CMK (cell line): ENCODE measurements around the gene SCAF4.
"Not testable (repeated sequence)": the region's sequence is repeated elsewhere in the genome, so short reads cannot be mapped to it uniquely, and the experiment has no call there.

Experiments used
- DNase-seq: peaks from one replicate; pipeline ENCODE4 v3.0.0-alpha.2; 2010; ENCODE audit warnings: low read depth

The SCAF4 gene

GRCh38 chr21:31731857-31732596, at the start of gene SCAF4:
Gene SCAF4 (minus strand): TSS chr21:31732118. CDS start chr21:31731692, 426 bp downstream.
- DNase-seq, result peak; percentile 83

- no peak for DNase-seq
Observed at GRCh38 chr21:31780944-31781343, 49.0 kb upstream of the SCAF4 start.

- DNase-seq, result no peak
Observed at GRCh38 chr21:31778546-31778945, 46.6 kb upstream of the SCAF4 start.

- no peak for DNase-seq
Observed at GRCh38 chr21:31777857-31778256, 45.9 kb upstream of the SCAF4 start.

- no peak for DNase-seq
Observed at GRCh38 chr21:31774031-31774430, 42.1 kb upstream of the SCAF4 start.

GRCh38 chr21:31772674-31773555, 41.0 kb upstream of the SCAF4 start:
- DNase-seq, result no peak

- no peak for DNase-seq
Observed at GRCh38 chr21:31771685-31772084, 39.8 kb upstream of the SCAF4 start.

- DNase-seq, result no peak
Observed at GRCh38 chr21:31768710-31769109, 36.8 kb upstream of the SCAF4 start.

- DNase-seq, result peak; percentile 45
Observed at GRCh38 chr21:31766899-31767298, 35.0 kb upstream of the SCAF4 start.

GRCh38 chr21:31765850-31766249, 33.9 kb upstream of the SCAF4 start:
- not testable (repeated sequence) for DNase-seq

GRCh38 chr21:31760931-31761330, 29.0 kb upstream of the SCAF4 start:
- no peak for DNase-seq

GRCh38 chr21:31756787-31757186, 24.9 kb upstream of the SCAF4 start:
- no peak for DNase-seq

GRCh38 chr21:31755027-31755426, 23.1 kb upstream of the SCAF4 start:
- DNase-seq, result no peak

GRCh38 chr21:31754708-31754960, 22.7 kb upstream of the SCAF4 start:
- DNase-seq, result no peak

GRCh38 chr21:31753949-31754707, 22.2 kb upstream of the SCAF4 start:
- DNase-seq, result no peak

GRCh38 chr21:31752967-31753366, 21.0 kb upstream of the SCAF4 start:
- no peak for DNase-seq

- no peak for DNase-seq
Observed at GRCh38 chr21:31752352-31752751, 20.4 kb upstream of the SCAF4 start.

- no peak for DNase-seq
Observed at GRCh38 chr21:31750843-31751242, 18.9 kb upstream of the SCAF4 start.

- DNase-seq, result no peak
Observed at GRCh38 chr21:31744182-31744800, 12.4 kb upstream of the SCAF4 start.

- DNase-seq, result no peak
Observed at GRCh38 chr21:31743712-31744111, 11.8 kb upstream of the SCAF4 start.

- no peak for DNase-seq
Observed at GRCh38 chr21:31741116-31741515, 9.2 kb upstream of the SCAF4 start.
